KG1 (cell line): Measurements from ENCODE around the gene PDCD5.
"Not testable (repeated sequence)": the region's sequence is repeated elsewhere in the genome, so short reads cannot be mapped to it uniquely, and the experiment has no call there.

ENCODE experiments used
- DNase-seq: peaks from one replicate; lab custom pipeline; 2025; lab: John Stamatoyannopoulos, UW

PDCD5 gene

GRCh38 chr19:32580901-32581704 is at the start of gene PDCD5:
PDCD5 (plus strand) TSS chr19:32581190; CDS start chr19:32581262, 72 bp downstream.
- peak; percentile 84 for DNase-seq

GRCh38 chr19:32532233-32532632 is 48.8 kb upstream of the PDCD5 start:
- DNase-seq, result no peak

GRCh38 chr19:32537580-32537979 is 43.4 kb upstream of the PDCD5 start:
- no peak for DNase-seq

GRCh38 chr19:32539240-32539916 is 41.6 kb upstream of the PDCD5 start:
- no peak for DNase-seq

- no peak for DNase-seq
Observed at GRCh38 chr19:32540621-32541020, 40.4 kb upstream of the PDCD5 start.

GRCh38 chr19:32541376-32541775 is 39.6 kb upstream of the PDCD5 start:
- not testable (repeated sequence) for DNase-seq

GRCh38 chr19:32542477-32543108 is 38.4 kb upstream of the PDCD5 start:
- no peak for DNase-seq

- no peak for DNase-seq
Observed at GRCh38 chr19:32543115-32543900, 37.7 kb upstream of the PDCD5 start.

- DNase-seq, result no peak
Observed at GRCh38 chr19:32544917-32545316, 36.1 kb upstream of the PDCD5 start.

GRCh38 chr19:32550666-32551065 is 30.3 kb upstream of the PDCD5 start:
- no peak for DNase-seq

GRCh38 chr19:32555786-32556185 is 25.2 kb upstream of the PDCD5 start:
- DNase-seq, result no peak

- no peak for DNase-seq
Observed at GRCh38 chr19:32558607-32559228, 22.3 kb upstream of the PDCD5 start.

GRCh38 chr19:32563761-32564160 is 17.2 kb upstream of the PDCD5 start:
- DNase-seq, result no peak

- no peak for DNase-seq
Observed at GRCh38 chr19:32566246-32566830, 14.7 kb upstream of the PDCD5 start.

- no peak for DNase-seq
Observed at GRCh38 chr19:32567486-32567885, 13.5 kb upstream of the PDCD5 start.

GRCh38 chr19:32570081-32570785 is 10.8 kb upstream of the PDCD5 start:
- DNase-seq, result no peak

- not testable (repeated sequence) for DNase-seq
Observed at GRCh38 chr19:32571471-32572075, 9.4 kb upstream of the PDCD5 start.

- not testable (repeated sequence) for DNase-seq
Observed at GRCh38 chr19:32572700-32573491, 8.1 kb upstream of the PDCD5 start.

GRCh38 chr19:32573492-32573794 is 7.5 kb upstream of the PDCD5 start:
- DNase-seq, result no peak

GRCh38 chr19:32576790-32577189 is 4.2 kb upstream of the PDCD5 start:
- no peak for DNase-seq
